ENCODE results near the gene CFAP251.

CFAP251 gene

DNA sequence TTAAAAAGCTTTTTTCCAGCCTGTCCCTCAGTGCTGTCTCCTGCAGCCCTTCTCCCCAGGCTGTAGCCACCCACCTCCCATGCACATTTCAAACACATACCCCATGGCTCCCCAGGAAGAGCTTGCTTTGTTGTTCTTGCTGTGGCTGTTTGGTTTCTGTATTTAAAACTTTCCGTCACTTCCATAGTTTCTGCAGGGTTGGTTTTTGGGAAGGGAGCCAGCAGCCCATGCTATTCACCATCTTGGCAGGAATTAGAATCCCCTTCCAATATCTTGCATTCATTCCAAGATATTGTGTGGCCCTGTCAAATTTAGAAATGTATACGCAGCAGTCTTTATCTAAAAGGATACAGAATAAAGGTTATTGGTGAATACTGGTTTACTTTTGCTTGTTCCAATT, 29.6 kb downstream of the CFAP251 start:
- no peak for DNase-seq

DNA sequence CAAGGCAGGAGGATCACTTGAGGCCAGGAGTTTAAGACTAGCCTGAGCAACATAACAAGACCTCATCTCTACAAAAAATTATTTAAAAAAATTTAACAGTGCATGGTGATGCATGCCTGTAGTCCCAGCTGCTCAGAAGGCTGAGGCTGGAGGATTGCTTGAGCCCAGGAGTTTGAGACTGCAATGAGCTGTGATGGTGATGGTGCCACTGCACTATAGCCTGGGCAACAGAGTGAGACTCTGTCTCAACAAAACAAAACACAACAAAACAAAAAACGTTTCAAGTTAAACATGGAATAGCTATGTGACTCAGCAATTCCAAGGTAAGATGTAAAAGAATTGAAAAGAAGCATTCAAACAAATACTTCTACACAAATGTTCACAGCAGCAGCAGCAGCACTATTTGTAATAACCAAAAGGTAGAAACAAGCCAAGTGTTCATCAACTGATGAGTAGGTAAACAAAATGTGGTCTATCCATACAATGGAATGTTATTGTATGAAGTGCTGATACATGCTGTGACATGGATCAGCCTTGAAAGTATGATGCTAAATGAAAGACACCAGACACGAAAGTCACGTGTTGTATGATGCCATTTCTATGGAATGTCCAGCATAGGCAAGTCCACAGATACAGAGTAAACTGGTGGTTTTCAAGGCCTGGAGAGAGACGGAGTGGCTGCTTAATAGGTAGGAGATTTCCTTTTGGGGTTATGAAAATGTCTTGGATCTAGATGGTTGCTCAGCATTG, 31.4 kb downstream of the CFAP251 start:
- DNase-seq: no peak

DNA sequence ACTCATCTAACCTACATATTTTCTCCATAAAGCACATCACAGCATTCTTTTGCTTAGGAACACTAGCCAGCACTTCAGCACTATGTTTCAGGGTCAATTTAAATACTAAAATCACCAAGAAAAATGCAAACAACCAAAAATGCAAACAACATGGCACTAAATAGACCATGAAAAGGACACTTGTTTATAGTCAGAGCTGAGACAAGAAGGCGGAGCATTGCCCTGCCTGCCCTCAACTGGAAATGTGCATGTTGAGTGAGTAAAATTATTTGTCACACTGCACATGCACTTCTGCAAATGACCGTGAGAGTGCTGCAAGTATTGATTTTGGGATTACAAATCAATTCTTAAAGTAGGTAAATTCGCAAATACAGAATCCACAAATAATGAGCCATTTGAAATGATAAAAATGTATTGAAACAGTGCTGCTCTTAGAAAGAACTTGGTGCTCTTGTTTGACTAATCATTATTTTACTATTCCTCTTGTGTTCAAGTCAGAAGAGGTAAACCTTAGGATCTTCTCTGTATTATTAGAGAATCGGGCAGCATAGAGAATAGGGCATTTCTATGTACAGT, 34.8 kb downstream of the CFAP251 start:
- no peak for DNase-seq

DNA sequence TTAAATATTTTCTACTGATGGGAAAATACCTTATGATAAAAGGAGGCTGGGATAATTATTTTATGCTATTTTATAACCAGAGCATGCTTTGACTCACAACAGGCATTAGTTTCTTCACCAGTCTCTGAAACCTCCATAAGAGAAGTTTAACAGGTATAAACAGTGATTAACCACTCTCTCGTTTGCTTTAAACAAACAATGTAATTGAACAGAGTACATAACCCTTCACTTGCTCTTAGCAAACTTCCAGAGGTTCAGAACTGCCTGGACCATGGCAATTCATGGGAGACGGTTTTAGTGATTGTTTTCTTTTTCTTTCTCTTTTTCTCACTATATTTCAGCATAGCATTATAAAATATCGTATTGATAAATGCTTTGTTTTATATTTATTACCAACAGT, 35.3 kb downstream of the CFAP251 start:
- DNase-seq: no peak

DNA sequence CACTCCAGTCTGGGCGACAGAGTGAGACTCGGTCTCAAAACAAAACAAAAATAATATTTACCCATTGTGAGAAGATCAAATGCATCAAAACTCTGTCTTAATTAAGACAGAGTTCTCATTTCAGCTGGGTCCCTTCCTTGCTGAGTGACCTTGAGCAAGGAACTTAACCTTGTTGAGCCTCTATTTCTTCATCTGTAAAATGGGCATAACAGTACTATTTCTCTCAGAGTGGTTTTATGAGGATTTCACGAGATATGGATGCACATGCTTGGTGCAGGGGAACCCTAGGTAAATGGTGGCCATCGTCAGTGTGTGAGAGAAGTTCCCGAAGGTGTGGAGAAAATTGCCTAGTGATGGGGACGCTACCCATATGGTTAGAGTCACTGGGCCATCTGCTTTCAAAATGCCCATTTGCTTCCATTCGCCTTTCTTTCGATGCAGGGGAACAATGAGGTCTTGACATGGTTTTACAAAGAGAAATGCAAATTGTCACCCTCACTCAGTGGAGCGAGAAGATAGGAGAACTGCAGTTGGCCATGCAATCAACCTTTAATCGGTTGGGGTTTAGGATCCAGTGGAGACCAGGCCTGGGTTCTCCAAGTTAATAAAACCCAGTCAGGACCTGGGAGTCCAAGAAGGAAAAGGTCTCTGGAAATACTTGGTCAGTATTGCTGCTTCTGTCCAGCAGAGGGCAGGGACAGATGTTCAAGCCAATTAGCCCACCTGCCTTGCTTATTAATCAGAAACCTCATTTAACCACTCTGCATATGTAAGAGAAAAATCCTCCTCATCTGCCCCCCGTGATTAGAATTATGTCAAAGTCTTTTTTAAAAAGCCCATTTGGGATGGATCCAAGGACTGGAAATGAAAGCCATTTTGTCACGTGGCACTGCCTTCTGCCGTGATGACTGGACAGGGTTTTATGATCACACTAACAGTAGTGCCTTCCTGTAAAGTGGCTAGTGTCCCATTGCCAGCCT, 37.2 kb downstream of the CFAP251 start:
- no peak for DNase-seq

DNA sequence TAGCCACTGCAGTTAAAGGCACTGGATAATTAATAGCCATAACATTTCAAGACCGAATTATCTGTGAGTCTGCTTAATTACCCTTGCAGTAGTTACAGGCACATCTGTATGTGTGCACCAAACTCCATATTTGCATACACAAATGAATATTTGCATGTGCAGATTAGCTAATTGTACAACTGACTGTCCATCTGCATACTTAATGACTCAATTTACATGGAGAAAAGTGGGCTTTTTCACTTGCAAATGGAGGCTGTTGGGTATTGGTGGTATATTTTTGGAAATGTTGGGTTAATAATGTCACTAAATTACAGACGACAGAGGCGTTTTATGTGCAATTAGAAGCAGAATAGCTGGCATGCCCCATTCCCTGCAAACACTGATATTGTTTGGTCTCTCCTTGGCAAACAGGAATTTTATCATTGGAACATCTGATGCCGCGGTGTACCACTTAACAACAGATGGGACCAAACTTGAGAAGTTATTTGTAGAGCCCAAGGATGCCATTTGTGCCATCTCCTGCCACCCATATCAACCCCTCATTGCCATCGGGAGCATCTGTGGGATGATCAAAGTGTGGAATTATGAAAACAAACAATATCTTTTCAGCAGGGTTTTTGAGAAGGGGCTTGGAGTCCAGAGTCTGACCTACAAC, 39.6 kb downstream of the CFAP251 start:
- no peak for DNase-seq

DNA sequence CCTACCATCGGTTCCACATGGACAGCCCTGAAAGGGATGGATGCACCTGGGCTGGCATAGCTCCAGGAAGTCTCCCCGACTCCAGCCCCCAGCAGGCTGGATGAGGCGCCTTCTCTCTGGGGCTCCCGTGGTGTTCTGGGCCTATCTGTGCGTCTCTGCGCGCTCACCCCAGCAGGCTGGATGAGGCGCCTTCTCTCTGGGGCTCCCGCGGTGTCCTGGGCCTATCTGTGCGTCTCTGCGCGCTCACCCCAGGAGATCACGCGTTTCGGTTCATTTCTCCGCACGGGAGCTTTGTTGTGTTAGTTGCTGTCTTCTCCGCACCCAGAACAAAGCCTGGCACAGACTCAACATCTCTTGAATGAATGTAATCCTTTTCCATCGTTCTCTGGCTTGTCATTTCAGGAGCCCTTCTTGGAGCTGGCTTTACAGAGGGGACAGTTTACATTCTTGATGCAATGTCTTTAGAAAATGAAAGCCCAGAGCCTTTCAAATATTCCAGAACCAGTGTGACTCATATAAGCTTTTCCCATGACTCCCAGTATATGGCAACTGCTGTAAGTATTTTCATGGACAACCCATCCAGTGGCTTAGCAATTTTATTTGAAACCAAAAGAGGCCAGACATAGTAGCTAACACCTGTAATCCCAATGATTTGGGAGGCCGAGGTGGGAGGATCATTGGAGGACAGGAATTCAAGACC, 40.3 kb downstream of the CFAP251 start:
- no peak for DNase-seq

DNA sequence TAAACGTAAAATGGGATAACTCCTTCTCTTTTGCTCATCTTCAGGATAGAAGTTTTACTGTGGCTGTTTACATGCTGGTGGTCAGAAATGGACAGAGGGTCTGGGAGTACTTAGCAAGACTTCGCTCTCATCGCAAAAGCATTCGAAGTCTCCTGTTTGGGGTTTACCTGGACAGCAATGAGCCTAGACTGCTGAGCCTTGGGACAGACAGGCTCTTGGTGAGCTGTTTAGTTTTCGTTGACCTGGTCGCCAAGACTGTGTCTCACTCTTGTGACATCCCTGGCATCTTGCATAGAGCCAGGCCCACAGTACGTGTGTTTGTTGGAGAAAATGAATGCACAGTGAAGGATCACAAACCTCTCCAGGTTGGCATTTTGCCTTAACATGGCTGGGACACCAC, 42.1 kb downstream of the CFAP251 start:
- no peak for DNase-seq

DNA sequence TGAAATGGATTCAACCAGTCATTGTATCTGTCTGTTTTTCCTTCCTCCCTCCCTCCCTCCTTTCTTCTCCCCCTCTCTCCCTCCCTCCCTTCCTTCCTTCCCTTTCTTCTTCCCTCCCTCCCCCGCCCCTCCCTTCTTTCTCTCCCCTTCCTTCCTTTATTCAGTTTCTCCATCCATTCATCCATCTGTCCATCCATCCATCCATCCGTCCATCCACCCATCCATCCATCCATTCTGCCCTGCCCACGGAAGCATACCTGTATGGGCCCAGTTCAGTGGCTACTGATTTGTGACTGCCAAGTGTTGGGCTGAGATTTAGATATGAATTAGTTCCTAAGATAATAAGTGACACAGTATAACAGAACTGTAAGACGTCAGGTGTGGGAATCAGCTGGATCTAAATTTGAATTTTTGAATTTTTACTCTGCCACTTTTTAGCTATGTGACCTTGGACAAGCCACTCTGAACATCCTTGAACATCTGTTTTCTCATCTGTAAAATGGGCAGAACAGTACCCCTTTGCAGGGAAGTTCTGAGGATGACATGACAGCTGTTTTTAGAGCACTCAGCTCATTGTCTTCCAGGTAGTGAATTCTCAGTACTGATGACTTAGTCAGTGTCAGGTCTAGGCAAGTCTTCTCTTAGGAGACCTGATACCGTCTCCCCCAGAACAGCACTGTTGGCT, 42.9 kb downstream of the CFAP251 start:
- DNase-seq: no peak

DNA sequence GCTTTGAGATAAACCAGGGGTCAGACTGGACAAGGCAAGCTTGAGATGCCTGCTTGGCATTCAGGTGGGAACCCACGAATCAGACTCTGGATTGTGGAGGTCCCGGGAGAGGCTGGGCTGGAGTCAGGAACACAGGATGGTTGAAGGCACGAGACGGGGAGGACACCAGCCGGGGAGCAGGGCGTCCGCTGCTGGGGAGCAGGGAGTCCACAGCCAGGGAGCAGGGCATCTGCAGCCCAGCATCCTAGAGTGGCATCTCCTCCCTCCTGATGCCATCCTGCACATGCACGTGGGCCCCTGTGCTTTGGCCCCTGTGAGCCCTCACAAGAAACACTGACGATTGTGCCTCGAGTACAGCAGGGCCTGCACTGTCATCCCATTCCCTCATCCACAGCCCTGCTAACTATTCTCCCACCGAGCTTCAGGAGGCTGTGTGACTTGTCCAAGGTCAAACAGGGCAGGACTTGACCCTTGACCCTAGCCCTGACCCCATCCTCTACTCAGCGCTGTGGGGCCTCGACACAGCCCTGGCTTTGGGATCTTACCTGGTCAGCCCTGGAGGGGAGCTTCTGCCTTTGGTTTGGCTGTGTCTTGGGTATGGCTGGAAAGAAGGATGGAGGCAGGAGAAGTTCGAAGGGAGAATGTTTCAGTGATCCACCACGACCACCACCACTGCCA, 45.1 kb downstream of the CFAP251 start:
- DNase-seq: no peak

DNA sequence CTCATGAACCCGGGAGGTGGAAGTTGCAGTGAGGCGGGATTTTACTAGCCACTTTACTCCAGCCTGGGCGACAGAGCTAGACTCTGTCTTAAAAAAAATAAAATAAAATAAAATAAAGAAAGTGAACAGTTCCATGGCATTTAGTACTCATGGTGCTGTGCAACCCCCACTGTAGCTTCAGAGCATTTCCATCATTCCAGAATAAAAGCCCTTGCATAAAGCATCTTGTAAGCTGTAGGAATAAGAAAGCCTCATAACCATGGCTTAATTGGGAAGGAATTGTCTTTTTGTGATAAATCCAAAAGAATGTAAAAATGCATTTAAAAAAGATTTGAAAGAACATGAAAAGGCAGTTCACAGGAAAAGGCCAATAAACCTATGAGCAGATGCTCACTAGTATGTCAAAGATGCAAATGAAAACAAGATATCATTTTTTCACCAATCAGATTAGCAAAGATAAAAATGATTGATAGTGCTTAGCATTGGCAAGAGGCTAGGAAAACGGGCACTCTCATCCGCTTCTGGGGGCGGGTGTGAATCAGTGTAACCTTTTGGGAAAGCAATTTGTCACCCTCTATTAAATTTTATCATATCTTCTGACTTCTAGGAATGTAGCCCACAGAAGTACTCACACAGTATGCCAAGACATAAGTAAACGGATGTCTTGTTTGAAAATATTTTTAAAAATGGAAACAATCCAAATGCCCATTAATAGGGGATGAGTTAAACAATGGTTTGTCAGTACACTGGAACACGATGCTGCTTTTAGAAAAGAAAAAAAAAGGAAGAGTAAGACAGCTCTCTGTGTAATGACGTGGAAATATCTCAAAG, 46.6 kb downstream of the CFAP251 start:
- DNase-seq: no peak

DNA sequence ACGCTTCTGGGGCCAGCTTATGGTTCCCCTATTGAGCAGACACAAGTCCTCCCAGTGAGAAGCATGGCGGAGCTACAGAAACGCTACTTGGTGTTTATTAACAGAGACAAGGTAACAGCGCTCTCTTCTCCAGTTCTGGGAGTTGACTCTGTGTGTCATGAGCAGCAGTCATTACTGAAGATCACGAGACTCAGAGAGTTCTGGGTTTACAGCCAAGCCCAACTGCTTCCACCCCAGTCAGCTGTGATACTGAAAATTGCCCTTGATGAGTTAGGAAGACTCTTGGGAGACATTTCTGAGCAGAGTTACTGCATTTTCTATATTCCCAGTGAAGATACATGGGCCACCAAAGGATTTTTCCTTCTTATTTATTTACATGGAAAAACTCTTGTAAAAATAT, 48.6 kb downstream of the CFAP251 start:
- no peak for DNase-seq

DNA sequence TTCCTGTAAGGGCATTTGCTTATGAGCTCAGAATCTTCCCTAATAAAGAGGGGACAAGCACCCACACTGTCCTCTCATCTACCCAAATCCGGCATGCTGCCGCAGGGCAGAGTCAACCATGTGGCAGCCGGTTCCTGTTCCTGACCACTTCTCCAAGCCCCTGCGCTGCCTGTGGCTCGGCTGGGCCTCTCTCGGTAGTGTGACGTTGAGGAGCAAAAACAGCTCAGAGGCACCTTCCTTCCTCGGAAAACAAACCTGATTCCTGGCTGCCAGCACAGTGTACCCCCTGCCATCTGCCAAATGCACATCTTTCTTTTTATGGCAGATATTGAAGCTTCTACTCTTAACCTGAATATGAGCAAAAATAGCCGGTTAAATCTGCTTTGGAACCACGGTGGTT, 50.5 kb downstream of the CFAP251 start:
- peak; percentile 40 to 55 for DNase-seq

DNA sequence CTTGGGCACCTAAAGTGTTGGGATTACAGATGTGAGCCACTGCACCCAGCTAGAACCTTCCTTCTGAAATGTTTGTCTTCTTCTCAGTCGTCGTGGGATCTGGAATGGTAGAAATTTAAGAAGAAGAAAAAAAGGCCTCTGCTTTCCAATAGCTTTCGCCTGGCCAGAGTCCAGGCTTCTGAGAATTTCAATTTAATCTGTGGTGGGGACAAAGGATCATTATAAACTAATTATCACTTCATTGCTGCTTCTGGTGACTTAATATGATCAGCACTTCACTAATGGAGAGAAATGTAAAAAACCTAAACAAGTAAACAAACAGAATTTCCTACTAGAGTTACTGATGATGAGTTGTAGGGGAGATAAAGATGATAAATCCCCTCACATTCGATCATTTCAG, 51.3 kb downstream of the CFAP251 start:
- no peak for DNase-seq

DNA sequence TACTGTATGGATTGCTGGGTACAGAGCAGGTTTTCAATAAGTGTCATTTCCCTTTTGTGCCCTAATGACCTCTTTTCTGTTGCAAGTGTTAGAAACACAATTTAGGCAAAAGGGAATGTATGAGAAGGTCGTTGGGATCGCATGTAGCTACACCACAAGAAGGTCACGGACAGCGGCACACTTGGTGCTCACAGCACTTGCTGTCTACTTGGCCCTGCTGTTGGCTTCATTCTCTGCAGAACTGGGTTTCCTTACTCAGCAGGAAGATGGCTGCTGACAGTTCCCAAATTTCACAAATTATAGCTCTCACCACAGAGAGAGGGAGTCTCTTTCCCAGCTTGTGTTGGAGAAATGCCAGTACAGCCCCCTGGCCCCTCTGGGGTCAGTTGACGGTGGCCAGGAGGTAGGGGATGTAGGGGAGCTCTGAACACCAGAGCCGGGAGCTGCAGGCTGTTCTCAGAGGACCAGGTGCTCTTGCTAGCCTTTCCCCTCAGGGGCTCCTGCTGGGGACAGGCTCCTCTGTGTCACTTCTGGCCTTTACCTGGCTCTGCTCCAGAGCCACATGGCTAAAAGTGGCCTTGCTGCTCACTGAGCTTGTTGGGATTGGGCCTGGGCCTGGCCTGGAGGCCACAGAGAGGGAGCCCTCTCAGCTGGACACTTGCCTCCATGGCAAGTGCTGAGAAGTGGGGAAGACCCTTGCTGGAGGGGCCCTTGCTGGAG, 52.3 kb downstream of the CFAP251 start:
- DNase-seq: no peak

DNA sequence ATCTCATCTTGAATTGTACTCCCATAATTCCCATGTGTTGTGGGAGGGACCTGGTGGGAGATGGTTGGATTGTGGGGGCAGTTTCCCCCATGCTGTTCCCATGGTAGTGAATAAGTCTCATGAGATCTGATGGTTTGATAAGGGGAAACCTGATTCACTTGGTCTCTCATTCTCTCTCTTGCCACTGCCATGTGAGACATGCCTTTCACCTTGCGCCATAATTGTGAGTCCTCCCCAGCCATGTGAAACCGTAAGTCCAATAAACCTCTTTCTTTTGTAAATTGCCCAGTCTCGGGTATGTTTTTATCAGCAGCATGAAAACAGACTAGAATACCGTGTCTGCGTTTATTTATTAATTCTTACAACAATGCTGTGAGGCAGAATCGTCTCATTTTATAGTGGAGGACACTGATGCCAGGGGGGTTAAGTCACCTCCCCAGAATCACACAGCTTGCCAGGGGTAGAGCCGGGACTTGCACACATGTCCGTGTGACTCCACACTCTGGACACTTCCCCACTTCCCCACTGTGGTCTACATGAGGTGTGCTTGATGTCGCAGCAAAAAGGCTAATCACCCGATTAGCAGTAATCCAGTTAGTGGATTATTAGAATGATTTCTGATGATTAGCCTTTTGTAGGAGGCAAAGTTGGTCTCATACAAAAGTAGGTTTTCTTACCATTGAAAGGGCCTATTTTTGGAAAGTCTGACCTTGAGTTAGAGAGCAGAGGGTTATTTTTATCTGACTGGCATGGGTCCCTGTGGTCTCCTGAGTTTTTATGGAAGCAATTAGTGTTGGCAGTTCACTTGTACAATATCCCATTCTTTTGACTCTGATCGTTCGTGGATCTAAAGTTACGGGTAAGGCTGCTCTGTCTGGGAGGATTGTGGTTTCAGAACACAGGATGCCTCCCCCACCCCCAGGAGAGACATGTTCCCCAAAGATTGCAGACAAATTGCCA, 55.9 kb downstream of the CFAP251 start:
- DNase-seq: no peak

DNA sequence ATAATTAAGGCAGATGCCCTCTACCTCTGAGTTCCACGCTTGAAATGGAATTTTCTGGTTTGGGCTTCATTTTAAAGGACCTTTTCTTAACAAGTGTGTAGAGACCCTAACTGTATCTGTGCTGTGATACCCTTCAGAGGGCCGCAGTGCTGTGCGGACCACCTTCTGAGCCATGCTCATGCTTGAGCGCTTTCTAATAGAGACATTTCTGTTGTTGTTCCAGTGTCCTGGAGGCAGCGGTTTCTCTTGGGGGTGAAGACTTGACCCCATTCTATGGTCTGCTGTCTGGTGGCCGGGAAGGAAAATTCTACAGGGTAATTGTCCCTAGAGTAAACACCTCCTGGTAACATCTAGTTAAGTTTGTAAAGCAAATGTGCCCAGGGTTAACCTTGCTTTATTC, 56.6 kb downstream of the CFAP251 start:
- no peak for DNase-seq

DNA sequence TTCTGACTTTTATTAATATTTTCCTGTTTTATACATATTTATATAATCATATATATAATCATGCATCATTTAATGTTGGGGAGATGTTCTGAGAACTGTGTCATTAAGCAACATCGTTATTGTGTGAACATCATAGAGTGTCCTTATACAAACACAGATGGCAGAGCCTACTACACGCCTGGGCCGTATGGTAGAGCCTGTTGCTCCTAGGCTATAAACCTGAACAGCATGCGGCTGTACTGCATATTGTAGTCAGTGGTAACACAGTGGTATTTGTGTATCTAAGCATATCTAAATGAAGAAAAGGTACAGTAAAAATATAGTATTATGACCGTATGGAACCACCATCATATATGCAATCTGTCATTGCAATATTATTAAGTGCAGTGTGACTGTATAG, 58.6 kb downstream of the CFAP251 start:
- no peak for DNase-seq
